K562 (cell line): ENCODE measurements around the gene YTHDC1. TPM values are rescaled to one million over a fixed set of nuclear protein-coding genes. Genes with fewer than 3 reads are reported as not detected.
A peak's percentile ranks its signal among the peaks of the same experiment; 100 is the strongest.

Source experiments
- ATAC-seq: fragments of 200-7000 bp; cut with Tn5 transposase; 3 replicates; pipeline ENCODE4 v1.9.1; 2020; ENCODE audit warnings: moderate library complexity
- BruUV-seq: library from RNA; stranded (reverse); fragments of 400-500 nt; replicated peaks from 2 replicates; lab custom pipeline; 2021; lab: Mats Ljungman, UMichigan
- CTCF ChIA-PET: fragments of 300-600 bp; formaldehyde crosslinking; extraction: SDS; loops from one replicate; lab custom pipeline; 2021; ENCODE audit warnings: low intra/inter-chr PET ratio; lab: Yijun Ruan, JAX
- POLR2A ChIA-PET: fragments of 300-600, 350-650 bp; sonication (Branson Sonifier 250); formaldehyde crosslinking; extraction: SDS; loops from one replicate; lab custom pipeline; 2021; ENCODE audit warnings: antibody characterized with exemption, inconsistent platforms; lab: Yijun Ruan, JAX
- DNase-seq, 4 experiments: peaks; one replicate each; pipeline versions ENCODE4 v3.0.0 to v3.0.0-alpha.2; 2011 to 2018; ENCODE audit warnings: low spot score in 3 of 4, mixed read lengths in 3 of 4; ENCODE audit errors: extremely low read depth in 1 of 4
- FAIRE-seq: peaks from 2 replicates; lab custom pipeline; 2011; peaks lifted over from hg19 to GRCh38; lab: Jason Lieb, UNC
- H2AFZ ChIP-seq: 2 replicates; pipeline ENCODE4 v1.6.0; 2011; ENCODE audit warnings: low read depth, low read length, control low read depth, inconsistent platforms
- H3K27ac ChIP-seq: fragments of 200-600 bp; 3 replicates; pipeline ENCODE4 v1.8.0; 2011; ENCODE audit warnings: low read depth, mild to moderate bottlenecking, control low read depth, inconsistent platforms, low read length, moderate library complexity, mixed read lengths; ENCODE audit errors: extremely low read depth
- H3K27me3 ChIP-seq, 2 experiments: fragments of 300-600 bp in 1 of 2; 2 replicates in 1 of 2; 3 replicates in 1 of 2; pipeline versions ENCODE4 v1.6.0 to v1.8.0; 2011; ENCODE audit warnings: inconsistent platforms in 2 of 2, low read length in 2 of 2, mild to moderate bottlenecking in 1 of 2, mixed read lengths in 1 of 2, moderate library complexity in 1 of 2; ENCODE audit not compliant: control insufficient read depth in 2 of 2, insufficient read depth in 2 of 2
- H3K36me3 ChIP-seq: fragments of 300-600 bp; 3 replicates; pipeline ENCODE4 v1.8.0; 2011; ENCODE audit warnings: mild to moderate bottlenecking, low read length, inconsistent platforms; ENCODE audit not compliant: control insufficient read depth, insufficient read depth
- H3K4me1 ChIP-seq, 2 experiments: fragments of 200-600 bp in 1 of 2; replicated peaks in 1 of 2; 2 replicates in 1 of 2; 3 replicates in 1 of 2; pipeline versions ENCODE4 v1.5.1 to v1.8.0; 2011; ENCODE audit warnings: inconsistent platforms in 2 of 2, low read length in 2 of 2, mild to moderate bottlenecking in 1 of 2, mixed read lengths in 1 of 2, moderate library complexity in 1 of 2; ENCODE audit not compliant: control insufficient read depth in 2 of 2, insufficient read depth in 2 of 2
- H3K4me2 ChIP-seq: 2 replicates; pipeline ENCODE4 v1.6.1; 2011; ENCODE audit warnings: low read length, control low read depth, inconsistent platforms, mixed read lengths; ENCODE audit not compliant: insufficient read depth
- H3K4me3 ChIP-seq: fragments of 200-600 bp; sonication (generic), shearing (Covaris generic); 2 replicates; pipeline ENCODE4 v1.5.1; 2016; ENCODE audit warnings: control low read depth, inconsistent platforms
- H3K79me2 ChIP-seq: fragments of 200-600 bp; 3 replicates; pipeline ENCODE4 v1.8.0; 2011; ENCODE audit warnings: low read length, inconsistent platforms; ENCODE audit not compliant: control insufficient read depth, insufficient read depth
- H3K9ac ChIP-seq, 2 experiments: 2 replicates each; pipeline versions ENCODE4 v1.6.0 to v1.6.1; 2011; ENCODE audit warnings: low read depth in 2 of 2, low read length in 2 of 2, control low read depth in 1 of 2, inconsistent platforms in 1 of 2, mild to moderate bottlenecking in 1 of 2, mixed read lengths in 1 of 2; ENCODE audit not compliant: insufficient read depth in 1 of 2
- H3K9me1 ChIP-seq: one replicate; pipeline ENCODE4 v1.6.0; 2011; ENCODE audit warnings: inconsistent platforms, mild to moderate bottlenecking, low read length, moderate library complexity; ENCODE audit not compliant: control insufficient read depth, insufficient read depth
- H3K9me3 ChIP-seq: replicated peaks from 2 replicates; pipeline ENCODE4 v1.5.1; 2011; ENCODE audit warnings: low read depth, low read length, inconsistent platforms; ENCODE audit not compliant: control insufficient read depth, insufficient read depth
- H4K20me1 ChIP-seq: replicated peaks from 2 replicates; pipeline ENCODE4 v1.6.1; 2011; ENCODE audit warnings: low read length, inconsistent platforms, mixed read lengths; ENCODE audit not compliant: control insufficient read depth, insufficient read depth
- EHMT2 ChIP-seq: fragments of 450-650 bp; IDR thresholded peaks from 2 replicates; pipeline ENCODE4 v1.6.1; 2018; ENCODE audit warnings: antibody characterized with exemption
- TOE1 ChIP-seq, 2 experiments: fragments of 450-650 bp in 1 of 2; sonication (generic) in 1 of 2; formaldehyde crosslinking in 1 of 2; IDR thresholded peaks; 2 replicates each; pipeline versions ENCODE4 v1.7.1 to v1.8.0; 2016 to 2022; ENCODE audit warnings: borderline replicate concordance in 2 of 2, mild to moderate bottlenecking in 2 of 2, antibody characterized with exemption in 1 of 2, inconsistent platforms in 1 of 2, low read depth in 1 of 2, missing genetic modification reagents in 1 of 2, moderate library complexity in 1 of 2
- WGBS: fragments of 100-300 bp; shearing (Covaris generic); methylation state at CpG from one replicate; pipeline ENCODE4 v1.1.6; 2016; ENCODE audit warnings: low coverage, mixed read lengths; ENCODE audit not compliant: insufficient coverage; ENCODE audit errors: missing lambda C conversion rate; 5-methylcytosine and 5-hydroxymethylcytosine counted together
- in situ Hi-C: fragments of 300-500 bp; cut with MboI; formaldehyde crosslinking; loops from 4 replicates; pipeline ENCODE4 v1.15.0; 2018; ENCODE audit warnings: inconsistent platforms, mixed read lengths
- intact Hi-C: fragments of 100-400 bp; cut with micrococcal nuclease; formaldehyde crosslinking; loops from 2 replicates; pipeline ENCODE4 v1.14.2; 2022
- polyA plus RNA-seq, 8 experiments: library from polyadenylated mRNA; depleted of rRNA in 4 of 8; stranded (reverse) in 5 of 8; unstranded in 3 of 8; fragments of >200 nt; fragmentation: Nextera tagmentation in 2 of 8; fragmentation: Illumina TruSeq in 1 of 8; extraction: Ambion mirVana in 2 of 8; extraction: Trizol in 1 of 8; gene quantifications; 2 replicates each; pipeline versions ENCODE4 v1.2.1 to v1.2.3, GENCODE V29; 2011 to 2014; ENCODE audit warnings: inconsistent platforms in 1 of 8, missing spikeins in 1 of 8
- total RNA-seq, 7 experiments: library from RNA; depleted of rRNA in 6 of 7; stranded (reverse); fragments of >200 nt in 6 of 7; fragmentation: Illumina TruSeq in 2 of 7; extraction: Trizol in 2 of 7; gene quantifications; 2 replicates each; pipeline versions ENCODE4 v1.2.1 to v1.2.3, GENCODE V29; 2011 to 2021; ENCODE audit warnings: low replicate concordance in 1 of 7
- TF ChIP-seq, protein P1 (sequence below), 2 experiments: fragments of 450-650 bp; formaldehyde crosslinking in 1 of 2; IDR thresholded peaks; 2 replicates each; pipeline versions ENCODE4 v1.4.0 to v1.6.1; 2014 to 2020; ENCODE audit warnings: mild to moderate bottlenecking in 2 of 2, borderline replicate concordance in 1 of 2, low read depth in 1 of 2

YTHDC1 gene
- total and polyA plus RNA-seq, 9 of the 15 experiments (the other 6 are each of a cell fraction or from before 2014, with no cell fraction given): 9.8 to 65.4 (median 51.7) TPM

DNA sequence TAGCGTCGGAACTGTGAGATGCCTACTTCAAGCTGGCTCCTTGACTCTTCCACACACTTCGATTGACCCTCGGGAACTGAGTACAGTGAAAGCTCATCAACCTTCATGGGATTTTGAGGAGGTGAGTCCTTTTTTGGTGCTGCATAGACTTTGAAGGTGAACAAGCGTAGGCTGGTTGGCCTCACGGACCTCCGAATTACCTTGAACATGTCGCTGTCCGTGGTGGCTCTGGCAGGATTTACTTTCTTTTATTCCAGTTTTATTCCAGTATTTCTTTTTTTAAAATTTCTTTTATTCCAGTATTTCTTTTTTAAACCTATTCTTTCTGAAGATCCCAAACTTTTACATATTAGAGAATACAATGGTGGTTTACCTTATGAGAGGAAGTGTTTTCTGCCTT lies 45.2 kb downstream of the YTHDC1 start:
- CTCF ChIA-PET: no interaction called here
- Histone ChIP-seq H3K79me2 (no peaks in the 10 kb centered on the region), H3K9me3 (no peaks in the 10 kb centered on the region), H3K36me3 (no peaks in the 10 kb centered on the region), H3K27ac (no peak overlapping the region), H2AFZ (no peak overlapping the region), H3K9me1 (no peaks in the 10 kb centered on the region), H3K4me2 (no peak overlapping the region), H3K9ac (no peak overlapping the region), H4K20me1 (no peaks in the 10 kb centered on the region), H3K27me3 (no peaks in the 10 kb centered on the region), H3K4me3 (no peak overlapping the region), H3K4me1 (no peaks in the 10 kb centered on the region)
- POLR2A ChIA-PET: no interaction called here
- FAIRE-seq (no peak), ATAC-seq (no peak), DNase-seq (no peak)
- intact Hi-C loops (no loop called here), in situ Hi-C loops (no loop called here)
- no TSS peak for BruUV-seq
- 31% methylated on average over 9 of the region's 9 CpGs for WGBS
- no peak for TF ChIP-seq TOE1 (IDR thresholded peaks at IDR 0.05; ENCODE audit: borderline replicate concordance)
- no peak for TF ChIP-seq TOE1 (CRISPR knock-in tag; IDR thresholded peaks at IDR 0.05; ENCODE audit: borderline replicate concordance, low read depth)
- TF ChIP-seq, protein P1, sequence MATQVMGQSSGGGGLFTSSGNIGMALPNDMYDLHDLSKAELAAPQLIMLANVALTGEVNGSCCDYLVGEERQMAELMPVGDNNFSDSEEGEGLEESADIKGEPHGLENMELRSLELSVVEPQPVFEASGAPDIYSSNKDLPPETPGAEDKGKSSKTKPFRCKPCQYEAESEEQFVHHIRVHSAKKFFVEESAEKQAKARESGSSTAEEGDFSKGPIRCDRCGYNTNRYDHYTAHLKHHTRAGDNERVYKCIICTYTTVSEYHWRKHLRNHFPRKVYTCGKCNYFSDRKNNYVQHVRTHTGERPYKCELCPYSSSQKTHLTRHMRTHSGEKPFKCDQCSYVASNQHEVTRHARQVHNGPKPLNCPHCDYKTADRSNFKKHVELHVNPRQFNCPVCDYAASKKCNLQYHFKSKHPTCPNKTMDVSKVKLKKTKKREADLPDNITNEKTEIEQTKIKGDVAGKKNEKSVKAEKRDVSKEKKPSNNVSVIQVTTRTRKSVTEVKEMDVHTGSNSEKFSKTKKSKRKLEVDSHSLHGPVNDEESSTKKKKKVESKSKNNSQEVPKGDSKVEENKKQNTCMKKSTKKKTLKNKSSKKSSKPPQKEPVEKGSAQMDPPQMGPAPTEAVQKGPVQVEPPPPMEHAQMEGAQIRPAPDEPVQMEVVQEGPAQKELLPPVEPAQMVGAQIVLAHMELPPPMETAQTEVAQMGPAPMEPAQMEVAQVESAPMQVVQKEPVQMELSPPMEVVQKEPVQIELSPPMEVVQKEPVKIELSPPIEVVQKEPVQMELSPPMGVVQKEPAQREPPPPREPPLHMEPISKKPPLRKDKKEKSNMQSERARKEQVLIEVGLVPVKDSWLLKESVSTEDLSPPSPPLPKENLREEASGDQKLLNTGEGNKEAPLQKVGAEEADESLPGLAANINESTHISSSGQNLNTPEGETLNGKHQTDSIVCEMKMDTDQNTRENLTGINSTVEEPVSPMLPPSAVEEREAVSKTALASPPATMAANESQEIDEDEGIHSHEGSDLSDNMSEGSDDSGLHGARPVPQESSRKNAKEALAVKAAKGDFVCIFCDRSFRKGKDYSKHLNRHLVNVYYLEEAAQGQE (IDR thresholded peaks at IDR 0.05; ENCODE audit: borderline replicate concordance): peak; percentile 86
- TF ChIP-seq, protein P1 (CRISPR knock-in tag; IDR thresholded peaks at IDR 0.05; ENCODE audit: low read depth): no peak
- TF ChIP-seq EHMT2: peak; percentile 64
- TF ChIP-seq, all 486 proteins: peak for 2
